Measurements from ENCODE around the gene SNX24. TPM values are rescaled to one million over a fixed set of nuclear protein-coding genes. Genes with fewer than 3 reads are reported as not detected.
"Not testable (repeated sequence)": the region's sequence is repeated elsewhere in the genome, so short reads cannot be mapped to it uniquely, and the experiment has no call there.

Gene SNX24
- polyA plus RNA-seq, 4 donors = 21.6 to 27.6 (median 26.4) TPM

GRCh38 chr5:122957457-122957856 lies 112.0 kb downstream of the SNX24 start:
- no peak for DNase-seq (ENCODE audit: low read depth in 4 of 4, low spot score in 3 of 4)

DNA sequence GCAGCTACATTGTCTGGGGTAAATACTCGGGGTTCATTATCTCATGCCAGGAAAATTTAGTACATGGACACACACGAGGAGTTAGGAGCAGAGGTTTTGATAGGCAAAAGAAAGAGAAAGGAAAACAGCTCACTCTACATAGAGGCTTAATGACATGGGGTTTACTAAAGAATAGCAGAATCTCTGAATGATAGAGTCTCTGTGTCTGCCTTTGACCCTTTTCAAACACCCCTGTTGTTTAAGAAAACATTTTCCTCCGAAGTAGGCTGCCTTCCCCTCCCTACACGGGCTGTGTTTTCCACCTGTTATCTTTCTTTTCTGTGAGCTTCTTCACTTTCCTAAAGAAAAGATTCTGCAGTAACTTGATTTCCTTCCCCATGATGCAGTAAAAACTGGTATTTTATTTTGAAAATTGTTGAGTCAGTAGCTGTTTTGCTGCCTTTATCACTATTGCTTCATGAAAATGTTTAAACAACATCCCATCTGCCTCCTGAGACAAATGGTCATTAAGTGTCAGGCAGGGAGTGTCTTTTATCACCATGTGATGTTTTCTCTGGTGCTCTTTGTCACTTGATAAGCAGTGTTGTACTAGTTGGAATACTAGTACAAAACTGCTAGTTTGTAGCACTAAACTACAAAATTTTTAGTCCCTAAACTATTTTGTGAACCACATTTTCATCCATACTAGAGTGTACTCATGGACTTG lies 114.5 kb downstream of the SNX24 start:
- no peak for DNase-seq (ENCODE audit: low read depth in 4 of 4, low spot score in 3 of 4)

DNA sequence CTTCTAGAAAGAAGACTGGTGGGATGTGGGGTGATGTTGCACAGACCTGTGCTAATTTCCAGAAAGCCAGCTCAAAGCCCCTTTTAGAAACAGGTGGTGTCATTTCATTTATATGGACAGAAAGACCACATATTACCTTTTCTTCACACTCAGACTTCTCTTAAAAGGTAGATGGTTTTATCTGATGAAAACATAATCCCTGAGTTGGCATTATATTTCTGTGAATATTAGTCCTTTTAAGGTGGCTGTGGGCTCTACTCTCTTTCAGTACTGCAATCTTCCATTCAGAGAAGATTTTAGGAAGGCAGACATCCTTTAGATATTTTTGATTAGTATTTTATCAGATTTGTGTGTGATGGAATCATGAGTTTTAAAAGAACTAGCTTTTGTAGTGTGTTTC lies 117.9 kb downstream of the SNX24 start:
- no peak for DNase-seq (ENCODE audit: low read depth in 4 of 4, low spot score in 3 of 4)

DNA sequence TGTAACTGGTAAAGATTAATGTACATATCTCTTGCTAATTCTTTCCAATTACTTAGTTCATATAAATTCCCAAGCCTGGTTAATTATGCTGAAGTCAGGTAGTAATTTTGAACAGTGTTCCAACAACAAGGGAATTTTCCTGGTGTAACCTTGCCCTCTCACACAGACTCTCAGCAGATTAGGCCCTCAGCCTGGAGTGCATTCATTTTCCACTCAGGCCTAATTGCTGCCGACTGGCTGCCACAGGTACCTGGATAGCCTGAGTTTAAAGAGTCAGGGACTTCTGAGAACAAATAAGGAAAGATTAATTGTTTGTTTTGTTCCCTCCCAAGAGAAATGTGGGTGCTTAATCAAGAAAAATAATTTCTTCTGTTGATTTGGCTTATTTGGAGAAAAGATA lies 119.7 kb downstream of the SNX24 start:
- DNase-seq (ENCODE audit: low read depth in 4 of 4, low spot score in 3 of 4) = no peak

DNA sequence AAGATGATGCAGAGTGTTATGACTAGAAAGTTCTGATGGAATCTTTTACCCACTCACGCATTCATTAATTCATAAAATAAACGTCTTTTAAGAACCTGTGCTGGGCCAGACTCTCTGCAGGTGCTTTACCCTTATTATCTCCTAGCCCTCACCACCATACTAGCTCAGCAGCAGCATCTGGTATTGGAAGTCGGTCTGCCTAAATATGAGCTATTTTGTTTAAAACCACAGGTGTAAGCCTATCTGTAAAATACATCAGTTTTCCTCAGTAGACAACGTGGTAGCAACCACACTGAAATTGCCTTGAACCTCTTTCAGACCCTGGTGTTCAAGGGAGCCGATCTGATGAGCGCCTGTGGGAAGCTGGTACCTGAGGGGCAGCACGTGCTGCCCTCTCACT lies 121.7 kb downstream of the SNX24 start:
- no peak for DNase-seq (ENCODE audit: low read depth in 4 of 4, low spot score in 3 of 4)

DNA sequence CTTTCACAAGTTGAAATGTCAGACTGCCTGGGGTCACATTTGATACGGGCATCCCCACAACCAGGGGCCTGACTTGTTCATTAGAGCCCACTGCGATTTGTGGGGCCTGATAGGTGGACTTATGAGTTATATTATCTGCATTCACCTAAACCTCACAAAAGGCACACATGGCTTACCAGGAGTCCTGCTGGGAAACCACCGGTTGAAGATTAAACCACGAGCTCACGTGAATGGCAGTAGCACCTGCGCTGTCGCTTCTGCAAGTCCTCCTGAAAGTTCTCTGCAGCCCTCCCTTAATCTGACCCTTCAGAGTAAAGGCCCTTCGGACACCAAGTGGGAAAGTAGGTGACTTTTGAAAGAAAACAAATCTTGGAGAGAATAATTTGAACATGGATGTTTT lies 122.2 kb downstream of the SNX24 start:
- DNase-seq (ENCODE audit: low read depth in 4 of 4, low spot score in 3 of 4) = no peak

DNA sequence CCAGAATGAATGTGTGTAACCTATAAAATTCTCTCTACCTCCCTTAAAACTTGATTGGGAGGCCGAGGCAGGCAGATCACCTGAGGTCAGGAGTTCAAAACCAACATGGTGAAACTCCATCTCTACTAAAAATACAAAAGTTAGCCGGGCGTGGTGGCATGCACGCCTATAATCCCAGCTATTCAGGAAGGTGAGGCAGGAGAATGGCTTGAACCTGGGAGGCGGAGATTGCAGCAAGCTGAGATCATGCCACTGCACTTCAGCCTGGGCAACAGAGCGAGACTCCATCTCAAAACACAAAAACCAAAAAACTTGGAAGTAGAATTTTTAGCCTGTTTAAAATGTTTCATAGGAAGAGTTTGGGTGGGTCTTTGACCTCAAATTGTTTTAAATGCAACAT lies 122.6 kb downstream of the SNX24 start:
- DNase-seq (ENCODE audit: low read depth in 4 of 4, low spot score in 3 of 4) = not testable (repeated sequence)

DNA sequence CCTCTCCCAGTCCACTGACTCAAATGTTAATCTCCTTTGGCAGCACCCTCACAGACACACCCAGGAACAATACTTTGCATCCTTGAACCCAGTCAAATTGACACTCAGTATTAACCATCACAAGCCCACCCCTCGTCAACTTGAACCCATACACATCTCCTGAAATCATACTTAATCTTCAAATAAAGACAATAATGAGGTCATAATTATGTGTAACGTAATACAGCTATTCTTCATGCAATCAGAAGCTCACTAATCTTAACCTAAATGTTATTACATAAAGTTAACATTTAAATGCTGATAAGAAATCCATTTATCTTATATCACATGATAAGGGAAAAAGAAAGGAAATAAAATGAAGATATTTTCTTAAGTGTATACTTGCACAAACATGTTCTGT lies 125.9 kb downstream of the SNX24 start:
- no peak for DNase-seq (ENCODE audit: low read depth in 4 of 4, low spot score in 3 of 4)

- no peak for DNase-seq (ENCODE audit: low read depth in 4 of 4, low spot score in 3 of 4)
Measured at GRCh38 chr5:122972877-122973276, 127.5 kb downstream of the SNX24 start.

- not testable (repeated sequence) for DNase-seq (ENCODE audit: low read depth in 4 of 4, low spot score in 3 of 4)
Measured at GRCh38 chr5:122973759-122974158, 128.3 kb downstream of the SNX24 start.

DNA sequence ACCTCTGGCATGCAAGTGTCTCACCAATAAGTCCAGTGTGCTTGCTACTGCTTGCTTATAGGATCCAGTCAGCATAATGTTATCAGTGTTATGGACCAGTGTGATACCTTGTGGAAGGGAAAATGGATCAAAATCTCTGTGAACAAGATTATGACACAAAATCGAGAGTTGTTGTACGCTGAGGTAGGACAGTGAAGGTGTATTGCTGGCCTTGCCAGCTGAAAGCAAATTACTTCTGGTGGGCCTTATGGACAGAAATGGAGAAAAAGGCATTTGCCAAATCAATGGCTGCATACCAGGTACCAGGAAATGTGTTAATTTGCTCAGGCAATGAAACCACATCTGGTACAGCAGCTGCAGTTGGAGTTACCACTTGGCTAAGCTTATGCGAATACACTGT lies 128.8 kb downstream of the SNX24 start:
- not testable (repeated sequence) for DNase-seq (ENCODE audit: low read depth in 4 of 4, low spot score in 3 of 4)

DNA sequence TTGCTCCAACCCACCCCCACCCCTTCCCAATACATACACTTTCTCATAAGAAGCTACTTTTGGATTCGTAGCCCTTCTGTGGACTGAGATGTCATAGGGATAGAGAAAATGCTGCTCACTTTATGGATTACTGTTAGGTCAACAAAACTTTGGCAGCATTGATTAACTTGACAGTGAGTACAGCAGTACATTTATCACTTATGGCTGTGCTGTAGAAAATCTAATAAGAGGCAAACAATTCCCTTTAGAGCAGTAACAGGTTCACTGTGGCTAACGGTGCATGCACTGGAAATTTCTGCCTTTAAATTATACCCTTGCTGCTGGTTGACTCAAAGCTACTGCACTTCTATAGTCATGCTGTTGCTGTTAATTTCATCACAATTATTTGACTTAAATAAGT lies 131.9 kb downstream of the SNX24 start:
- DNase-seq (ENCODE audit: low read depth in 4 of 4, low spot score in 3 of 4) = no peak

- DNase-seq (ENCODE audit: low read depth in 4 of 4, low spot score in 3 of 4) = no peak
Measured at GRCh38 chr5:122978068-122978467, 132.7 kb downstream of the SNX24 start.

DNA sequence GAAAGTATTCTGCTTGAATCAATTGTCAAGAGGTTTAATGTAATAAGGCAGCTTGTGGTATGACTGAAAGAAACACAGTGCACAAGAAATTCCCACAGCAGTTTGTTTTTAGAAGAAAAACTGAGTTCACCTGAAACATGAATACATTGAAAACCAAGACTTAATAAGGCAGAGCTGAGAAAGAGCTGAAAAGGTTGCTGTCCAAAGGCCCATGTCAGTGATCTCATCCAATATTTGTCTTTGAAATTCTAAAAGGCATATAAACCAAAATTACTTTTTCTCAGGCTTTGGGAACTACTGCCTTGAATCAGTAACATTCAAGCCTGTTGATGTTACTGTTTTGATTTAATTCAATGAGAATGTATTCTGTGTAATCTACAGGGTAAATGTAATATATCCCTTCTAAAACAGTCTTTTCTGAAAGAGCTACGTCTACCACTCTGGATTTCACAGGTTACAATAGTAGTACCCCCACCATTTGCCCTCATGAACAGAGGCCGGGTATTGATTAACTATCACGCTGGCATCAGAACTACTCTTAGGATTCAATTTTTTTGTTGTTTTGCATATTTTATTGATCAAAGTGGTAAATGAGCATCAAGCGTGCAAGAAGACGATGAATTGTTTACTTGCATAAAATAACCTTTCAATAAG lies 133.4 kb downstream of the SNX24 start:
- no peak for DNase-seq (ENCODE audit: low read depth in 4 of 4, low spot score in 3 of 4)

DNA sequence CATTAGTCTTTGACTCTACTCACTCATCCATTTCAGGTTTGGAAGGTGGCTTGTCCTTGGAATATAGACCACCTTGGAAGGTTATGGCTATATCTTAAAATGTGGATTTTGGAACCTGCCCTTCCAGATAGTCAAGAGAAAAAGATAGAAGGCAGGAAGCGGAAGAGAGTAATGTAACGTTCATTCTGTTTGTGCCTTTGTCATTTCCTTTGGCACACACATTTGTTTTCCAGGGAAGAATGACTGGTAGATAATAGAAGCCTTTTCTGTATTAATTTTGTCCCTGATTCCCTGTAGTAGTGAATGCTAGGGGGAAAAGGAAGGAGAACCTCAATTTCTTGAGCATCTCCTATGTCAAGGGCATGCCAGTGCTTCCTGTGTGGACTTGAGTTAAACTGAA lies 136.4 kb downstream of the SNX24 start:
- no peak for DNase-seq (ENCODE audit: low read depth in 4 of 4, low spot score in 3 of 4)

DNA sequence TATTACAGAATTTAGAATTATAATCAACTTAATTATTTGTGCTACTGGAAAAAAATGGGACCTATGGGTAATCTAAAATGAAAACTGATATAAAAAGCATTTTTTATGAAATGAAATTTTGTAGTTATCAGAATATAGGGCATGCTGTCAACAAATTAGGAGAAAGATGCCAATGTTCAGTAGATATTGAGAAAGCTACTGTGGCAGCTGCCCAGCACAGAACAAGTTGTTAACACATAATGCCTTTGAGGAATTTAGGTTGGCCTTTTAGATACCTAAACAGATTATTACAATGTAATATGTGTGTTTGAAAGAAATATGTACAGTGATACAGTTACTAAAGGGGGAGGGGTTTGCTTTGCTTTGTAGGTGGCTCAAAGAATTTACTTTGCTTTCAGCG lies 137.0 kb downstream of the SNX24 start:
- no peak for DNase-seq (ENCODE audit: low read depth in 4 of 4, low spot score in 3 of 4)

DNA sequence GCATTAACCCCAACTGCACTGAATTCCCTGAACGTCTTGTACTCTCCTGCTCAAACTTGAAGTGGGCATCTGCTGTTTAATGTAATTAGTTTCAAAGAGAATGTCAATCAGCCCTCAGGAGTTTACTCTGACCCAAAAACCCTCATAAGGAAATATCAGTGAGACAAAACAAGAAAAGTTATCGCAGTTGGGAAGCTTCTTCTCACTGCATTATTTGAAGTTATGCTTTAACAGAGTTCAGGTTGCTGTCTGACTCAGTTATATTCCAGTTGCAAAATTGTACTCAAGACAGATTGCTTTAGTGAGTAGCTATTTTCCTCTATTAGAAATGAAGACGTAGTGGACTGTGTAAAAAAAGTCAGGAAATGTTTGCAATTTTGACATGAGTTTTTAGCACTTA lies 139.0 kb downstream of the SNX24 start:
- no peak for DNase-seq (ENCODE audit: low read depth in 4 of 4, low spot score in 3 of 4)

- no peak for DNase-seq (ENCODE audit: low read depth in 4 of 4, low spot score in 3 of 4)
Measured at GRCh38 chr5:122985006-122985700, 139.7 kb downstream of the SNX24 start.

GRCh38 chr5:122985954-122986721 lies 140.7 kb downstream of the SNX24 start:
- DNase-seq (ENCODE audit: low read depth in 4 of 4, low spot score in 3 of 4) = no peak

- DNase-seq (ENCODE audit: low read depth in 4 of 4, low spot score in 3 of 4) = no peak
Measured at GRCh38 chr5:122996091-122996490, 150.7 kb downstream of the SNX24 start.

DNA sequence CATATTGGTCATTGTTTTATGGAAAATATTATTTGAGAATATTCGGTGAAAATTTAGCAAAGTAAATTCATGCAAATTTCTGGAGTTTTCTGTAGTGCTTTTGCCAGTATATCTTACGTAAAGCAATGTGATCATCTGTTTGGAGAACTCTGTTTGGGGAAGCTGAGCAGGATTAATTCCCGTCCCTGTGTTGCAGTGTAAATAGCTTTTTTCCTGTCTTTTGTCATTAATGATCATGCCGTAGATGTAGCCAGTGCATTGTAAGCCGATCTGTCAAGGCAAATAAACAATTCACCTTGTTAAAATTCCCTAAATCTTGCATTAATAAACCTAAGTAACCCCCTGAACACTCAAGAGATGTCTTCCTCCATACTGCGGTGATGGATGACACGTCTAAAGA lies 151.9 kb downstream of the SNX24 start:
- no peak for DNase-seq (ENCODE audit: low read depth in 4 of 4, low spot score in 3 of 4)

Data from right renal pelvis (tissue), 4 donors.